ENCODE results near the gene PRR11.
A peak's percentile ranks its signal among the peaks of the same experiment; 100 is the strongest.
"Not testable (repeated sequence)": the region's sequence is repeated elsewhere in the genome, so short reads cannot be mapped to it uniquely, and the experiment has no call there.

PRR11 gene

DNA sequence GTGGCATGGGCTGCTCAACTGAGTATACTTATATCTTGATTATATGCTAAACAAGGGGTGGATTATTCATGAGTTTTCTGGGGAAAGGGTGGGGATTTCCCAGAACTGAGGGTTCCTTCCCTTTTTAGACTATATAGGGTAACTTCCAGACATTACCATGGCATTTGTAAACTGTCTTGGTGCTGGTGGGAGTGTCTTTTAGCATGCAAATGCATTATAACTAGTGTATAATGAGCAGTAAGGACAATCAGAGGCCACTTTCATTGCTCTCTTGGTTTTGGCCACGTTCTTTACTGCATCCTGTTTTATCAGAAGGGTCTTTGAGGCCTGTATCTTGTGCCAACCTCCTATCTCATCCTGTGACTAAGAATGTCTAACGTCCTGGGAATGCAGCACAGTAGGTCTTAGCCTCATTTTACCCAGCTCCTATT, 12.0 kb downstream of the PRR11 start:
- no peak overlapping the region for H3K4me3 ChIP-seq (ENCODE audit: low read length)
- DNase-seq (ENCODE audit: low read depth), result peak; percentile 53
- TF ChIP-seq, protein P1, sequence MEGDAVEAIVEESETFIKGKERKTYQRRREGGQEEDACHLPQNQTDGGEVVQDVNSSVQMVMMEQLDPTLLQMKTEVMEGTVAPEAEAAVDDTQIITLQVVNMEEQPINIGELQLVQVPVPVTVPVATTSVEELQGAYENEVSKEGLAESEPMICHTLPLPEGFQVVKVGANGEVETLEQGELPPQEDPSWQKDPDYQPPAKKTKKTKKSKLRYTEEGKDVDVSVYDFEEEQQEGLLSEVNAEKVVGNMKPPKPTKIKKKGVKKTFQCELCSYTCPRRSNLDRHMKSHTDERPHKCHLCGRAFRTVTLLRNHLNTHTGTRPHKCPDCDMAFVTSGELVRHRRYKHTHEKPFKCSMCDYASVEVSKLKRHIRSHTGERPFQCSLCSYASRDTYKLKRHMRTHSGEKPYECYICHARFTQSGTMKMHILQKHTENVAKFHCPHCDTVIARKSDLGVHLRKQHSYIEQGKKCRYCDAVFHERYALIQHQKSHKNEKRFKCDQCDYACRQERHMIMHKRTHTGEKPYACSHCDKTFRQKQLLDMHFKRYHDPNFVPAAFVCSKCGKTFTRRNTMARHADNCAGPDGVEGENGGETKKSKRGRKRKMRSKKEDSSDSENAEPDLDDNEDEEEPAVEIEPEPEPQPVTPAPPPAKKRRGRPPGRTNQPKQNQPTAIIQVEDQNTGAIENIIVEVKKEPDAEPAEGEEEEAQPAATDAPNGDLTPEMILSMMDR (IDR thresholded peaks at IDR 0.05; ENCODE audit: insufficient read depth, low read depth, low read length, missing control alignments), result no peak

- no peak for DNase-seq (ENCODE audit: low read depth)
- H3K4me3 ChIP-seq (ENCODE audit: low read length), result no peak overlapping the region
- TF ChIP-seq, protein P1 (IDR thresholded peaks at IDR 0.05; ENCODE audit: insufficient read depth, low read depth, low read length, missing control alignments), result no peak
Measured at GRCh38 chr17:59172436-59173004, 17.0 kb downstream of the PRR11 start.

DNA sequence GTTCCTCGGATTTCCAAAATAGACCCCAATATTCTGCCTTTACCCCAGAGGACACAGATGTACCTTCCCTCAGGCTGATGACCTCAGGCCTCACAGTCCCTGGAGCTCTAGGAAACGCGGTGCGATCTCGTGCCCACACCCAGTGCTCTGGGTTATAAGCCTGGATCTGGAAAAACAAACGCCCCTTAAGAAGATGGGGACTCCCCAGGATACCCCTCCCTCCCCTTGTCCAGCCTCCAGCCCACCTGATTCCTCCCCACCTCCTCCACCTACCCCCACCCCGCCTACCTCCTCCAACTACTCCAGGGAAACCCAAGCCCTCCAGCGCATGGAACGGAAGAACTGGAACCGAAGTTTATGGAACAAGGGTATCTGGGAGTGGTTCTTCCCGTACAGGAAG, 19.1 kb downstream of the PRR11 start:
- TF ChIP-seq, protein P1 (IDR thresholded peaks at IDR 0.05; ENCODE audit: insufficient read depth, low read depth, low read length, missing control alignments), result no peak
- no peak for DNase-seq (ENCODE audit: low read depth)
- no peak overlapping the region for H3K4me3 ChIP-seq (ENCODE audit: low read length)

GRCh38 chr17:59175076-59175475, 19.5 kb downstream of the PRR11 start:
- DNase-seq (ENCODE audit: low read depth), result no peak
- TF ChIP-seq, protein P1 (IDR thresholded peaks at IDR 0.05; ENCODE audit: insufficient read depth, low read depth, low read length, missing control alignments), result no peak
- H3K4me3 ChIP-seq (ENCODE audit: low read length), result no peak overlapping the region

DNA sequence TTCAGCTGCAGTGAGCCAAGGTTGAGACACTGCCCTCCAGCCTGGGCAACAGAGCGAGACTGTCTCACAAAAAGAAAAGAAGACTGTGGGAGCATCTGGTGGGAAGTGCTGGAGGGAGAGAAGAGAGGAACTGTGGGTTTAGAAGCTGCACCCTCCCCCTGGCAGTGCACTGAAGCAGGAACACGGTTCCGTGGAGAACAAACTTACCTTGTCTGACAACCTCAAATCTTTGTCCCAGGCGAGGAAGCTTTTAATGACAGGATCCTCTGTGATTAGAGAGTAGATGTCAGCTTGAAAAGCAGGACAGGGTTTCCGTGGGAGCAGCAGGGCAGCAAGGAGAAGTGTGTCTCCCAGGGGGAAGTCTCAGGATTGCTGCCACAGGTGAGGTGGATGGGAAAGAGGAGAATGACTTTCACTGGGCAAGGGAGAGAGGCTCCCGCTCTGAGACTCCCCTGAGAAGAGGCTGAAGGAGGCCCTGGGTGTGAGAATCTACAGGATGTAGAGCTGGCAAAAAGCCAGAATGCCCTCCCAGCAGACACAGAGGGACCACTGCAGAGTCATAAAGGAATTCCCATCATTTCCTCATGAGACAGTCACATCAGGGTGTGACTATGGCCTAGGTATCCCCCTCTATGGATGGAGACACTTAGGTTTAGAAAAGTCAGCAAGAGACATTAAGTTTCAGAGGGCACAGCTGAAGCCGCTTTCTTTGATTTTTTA, 22.9 kb downstream of the PRR11 start:
- TF ChIP-seq, protein P1 (IDR thresholded peaks at IDR 0.05; ENCODE audit: insufficient read depth, low read depth, low read length, missing control alignments), result no peak
- H3K4me3 ChIP-seq (ENCODE audit: low read length), result no peak overlapping the region
- DNase-seq (ENCODE audit: low read depth), result no peak

DNA sequence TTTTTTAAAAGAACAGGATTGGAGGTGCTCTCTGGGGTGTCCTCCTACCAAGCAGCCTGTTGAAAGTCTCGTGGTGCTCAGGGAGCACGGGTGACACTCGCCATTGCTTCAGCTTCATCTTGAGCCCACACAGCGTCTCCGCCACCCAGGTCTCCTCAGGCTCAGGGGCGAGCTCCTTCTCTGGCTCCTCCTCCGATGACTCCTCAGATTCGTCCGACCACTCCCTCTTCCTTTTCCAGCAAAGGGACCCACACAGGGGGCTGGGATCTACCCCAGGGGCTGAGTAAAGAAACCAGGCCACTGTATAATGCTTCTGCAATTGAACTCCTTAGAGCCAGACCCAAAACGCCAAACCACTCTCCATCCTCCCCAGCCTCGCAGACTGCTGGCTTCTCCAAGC, 24.1 kb downstream of the PRR11 start:
- not testable (repeated sequence) for DNase-seq (ENCODE audit: low read depth); H3K4me3 ChIP-seq (ENCODE audit: low read length)

DNA sequence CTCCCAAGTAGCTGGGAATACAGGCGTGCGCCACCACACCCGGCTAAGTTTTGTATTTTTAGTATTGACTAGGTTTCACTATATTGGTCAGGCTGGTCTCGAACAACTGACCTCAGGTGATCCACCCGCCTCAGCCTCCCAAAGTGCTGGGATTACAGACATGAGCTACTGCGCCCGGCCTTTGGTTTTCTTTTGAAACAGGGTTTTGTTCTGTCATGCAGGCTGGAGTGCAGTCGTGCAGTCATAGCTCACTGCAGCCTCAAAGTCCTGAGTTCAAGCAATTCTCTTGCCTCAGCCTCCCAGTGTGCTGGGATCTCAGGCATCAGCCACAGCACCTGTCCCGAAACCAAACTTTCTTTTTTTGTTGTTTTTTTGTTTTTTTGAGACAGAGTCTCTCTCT, 25.1 kb downstream of the PRR11 start:
- TF ChIP-seq, protein P1 (IDR thresholded peaks at IDR 0.05; ENCODE audit: insufficient read depth, low read depth, low read length, missing control alignments), result no peak
- no peak for DNase-seq (ENCODE audit: low read depth)
- H3K4me3 ChIP-seq (ENCODE audit: low read length), result no peak overlapping the region
